ENCODE data around the gene CRADD.
A peak's percentile ranks its signal among the peaks of the same experiment; 100 is the strongest.
"Not testable (repeated sequence)": the region's sequence is repeated elsewhere in the genome, so short reads cannot be mapped to it uniquely, and the experiment has no call there.

CRADD gene

GRCh38 chr12:93862424-93862823 lies 185.2 kb downstream of the CRADD start:
- FAIRE-seq (no peak), DNase-seq (ENCODE audit: low spot score) (no peak)

GRCh38 chr12:93865751-93866150 lies 188.6 kb downstream of the CRADD start:
- DNase-seq (ENCODE audit: low spot score) = no peak
- FAIRE-seq = no peak

- DNase-seq (ENCODE audit: low spot score) (no peak), FAIRE-seq (no peak)
These were observed 191.6 kb downstream of the CRADD start for GRCh38 chr12:93868771-93869170.

GRCh38 chr12:93870020-93870795 lies 193.0 kb downstream of the CRADD start:
- no peak for FAIRE-seq
- DNase-seq (ENCODE audit: low spot score) = no peak

- not testable (repeated sequence) for FAIRE-seq
These were observed 194.4 kb downstream of the CRADD start for GRCh38 chr12:93871566-93871965.

DNA sequence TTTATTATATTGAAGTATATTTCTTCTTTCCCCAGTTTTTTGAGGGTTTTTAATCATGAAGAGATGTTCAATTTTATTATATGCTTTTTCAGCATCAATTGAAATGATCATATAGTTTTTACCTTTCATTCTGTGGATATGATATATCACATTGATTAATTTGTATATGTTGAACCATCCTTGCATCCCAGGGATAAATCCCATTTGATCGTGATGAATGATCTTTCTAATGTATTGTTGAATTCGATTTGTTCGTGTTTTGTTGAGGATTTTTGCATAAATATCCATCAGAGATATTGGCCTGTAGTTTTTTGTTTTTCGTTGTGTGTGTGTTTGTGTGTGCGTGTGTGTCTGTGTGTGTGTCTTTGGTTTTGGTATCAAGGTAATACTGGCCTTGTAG lies 196.4 kb downstream of the CRADD start:
- DNase-seq (ENCODE audit: low spot score) (no peak), FAIRE-seq (no peak)

More at GRCh38 chr12:93871566-93871965, 194.4 kb downstream of the CRADD start:
- not testable (repeated sequence) for DNase-seq (ENCODE audit: low spot score)

DNA sequence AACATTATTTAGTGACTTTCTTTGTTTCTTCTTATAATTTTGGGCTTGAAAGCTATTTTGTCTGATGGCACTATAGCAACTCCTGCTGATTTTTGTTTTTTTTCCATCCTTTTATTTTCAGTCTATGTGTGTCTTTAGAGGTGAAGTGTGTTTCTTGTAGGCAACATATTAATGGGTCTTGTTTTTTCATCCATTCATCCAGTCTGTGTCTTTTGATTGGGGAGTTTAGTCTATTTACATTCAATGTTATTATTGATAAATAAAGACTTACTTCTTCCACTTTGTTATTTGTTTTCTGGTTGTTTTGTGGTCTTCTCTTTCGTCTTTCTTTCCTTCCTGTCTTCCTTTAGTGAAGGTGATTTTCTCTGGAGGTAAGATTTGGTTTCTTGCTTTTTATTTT lies 198.0 kb downstream of the CRADD start:
- no peak for DNase-seq (ENCODE audit: low spot score)
- FAIRE-seq = no peak

DNA sequence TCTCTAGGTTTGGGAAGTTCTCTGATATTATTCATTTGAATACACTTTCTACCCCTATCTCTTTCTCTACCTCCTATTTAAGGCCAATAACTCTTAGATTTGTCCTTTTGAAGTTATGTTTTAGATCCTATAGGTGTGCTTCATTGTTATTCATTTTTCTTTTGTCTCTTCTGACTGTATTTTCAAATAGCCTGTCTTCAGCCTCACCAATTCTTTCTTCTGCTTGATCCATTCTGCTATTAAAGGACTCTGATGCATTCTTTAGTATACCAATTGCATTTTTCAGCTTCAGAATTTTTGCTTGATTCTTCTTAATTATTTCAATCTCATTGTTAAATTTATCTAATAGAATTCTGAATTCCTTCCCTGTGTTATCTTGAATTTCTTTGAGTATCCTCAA lies 199.2 kb downstream of the CRADD start:
- FAIRE-seq (no peak), DNase-seq (ENCODE audit: low spot score) (no peak)

DNA sequence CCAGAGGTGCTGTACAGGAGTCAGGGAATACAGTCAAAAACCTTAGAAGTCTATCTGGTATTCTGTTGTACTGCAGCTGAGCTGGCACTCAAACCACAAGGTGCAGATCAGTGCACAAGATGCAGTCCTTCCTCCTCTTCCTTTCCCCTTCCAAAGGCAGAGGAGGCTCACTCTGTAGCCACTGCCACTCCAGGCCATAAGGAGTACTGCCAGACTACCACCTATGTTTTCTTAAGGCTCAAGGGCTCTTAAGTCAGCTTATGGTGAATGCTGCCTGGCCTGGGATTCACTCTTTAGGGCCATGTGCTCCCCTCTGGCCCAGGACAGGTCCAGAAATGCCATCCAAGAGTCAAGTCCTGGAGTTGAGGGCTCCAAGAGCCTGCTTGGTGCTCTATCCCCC lies 200.3 kb downstream of the CRADD start:
- FAIRE-seq (no peak), DNase-seq (ENCODE audit: low spot score) (no peak)

GRCh38 chr12:93879476-93880421 lies 202.6 kb downstream of the CRADD start:
- DNase-seq (ENCODE audit: low spot score) (peak; percentile 52), FAIRE-seq (no peak)

DNA sequence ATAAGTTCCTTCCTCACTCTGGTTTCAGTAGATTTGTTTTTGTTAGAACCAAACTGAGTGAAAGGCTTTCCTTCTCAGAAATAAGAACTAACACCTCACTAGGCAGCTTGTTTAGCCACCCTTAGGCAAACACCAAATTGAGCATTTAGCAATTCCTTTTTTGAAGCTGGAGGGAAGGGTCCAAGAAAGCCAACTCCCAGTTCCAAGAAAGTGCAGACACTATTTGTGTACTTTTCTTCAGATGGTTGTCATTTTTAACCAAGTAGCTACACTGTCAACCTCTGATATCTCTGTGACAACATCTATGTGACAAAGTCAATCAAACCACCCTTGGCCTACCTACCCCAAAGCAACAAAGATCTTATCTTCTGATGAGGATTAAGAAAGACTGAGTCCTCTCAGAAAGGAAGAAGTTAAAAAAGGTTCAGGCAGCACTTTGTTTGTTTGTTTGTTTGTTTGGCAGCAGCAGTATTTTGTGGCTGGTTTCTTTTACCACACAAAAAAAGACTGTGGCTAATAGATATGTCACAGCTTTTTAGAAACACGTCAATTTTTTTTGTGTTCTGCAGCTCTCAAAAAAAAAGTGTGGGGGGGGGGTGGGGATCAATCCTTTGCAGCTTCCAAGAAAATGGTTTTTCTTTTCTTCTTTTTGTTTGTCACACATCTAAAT lies 203.8 kb downstream of the CRADD start:
- no peak for FAIRE-seq
- DNase-seq (ENCODE audit: low spot score) = no peak

GRCh38 chr12:93882763-93883162 lies 205.6 kb downstream of the CRADD start:
- DNase-seq (ENCODE audit: low spot score) = no peak
- FAIRE-seq = no peak

DNA sequence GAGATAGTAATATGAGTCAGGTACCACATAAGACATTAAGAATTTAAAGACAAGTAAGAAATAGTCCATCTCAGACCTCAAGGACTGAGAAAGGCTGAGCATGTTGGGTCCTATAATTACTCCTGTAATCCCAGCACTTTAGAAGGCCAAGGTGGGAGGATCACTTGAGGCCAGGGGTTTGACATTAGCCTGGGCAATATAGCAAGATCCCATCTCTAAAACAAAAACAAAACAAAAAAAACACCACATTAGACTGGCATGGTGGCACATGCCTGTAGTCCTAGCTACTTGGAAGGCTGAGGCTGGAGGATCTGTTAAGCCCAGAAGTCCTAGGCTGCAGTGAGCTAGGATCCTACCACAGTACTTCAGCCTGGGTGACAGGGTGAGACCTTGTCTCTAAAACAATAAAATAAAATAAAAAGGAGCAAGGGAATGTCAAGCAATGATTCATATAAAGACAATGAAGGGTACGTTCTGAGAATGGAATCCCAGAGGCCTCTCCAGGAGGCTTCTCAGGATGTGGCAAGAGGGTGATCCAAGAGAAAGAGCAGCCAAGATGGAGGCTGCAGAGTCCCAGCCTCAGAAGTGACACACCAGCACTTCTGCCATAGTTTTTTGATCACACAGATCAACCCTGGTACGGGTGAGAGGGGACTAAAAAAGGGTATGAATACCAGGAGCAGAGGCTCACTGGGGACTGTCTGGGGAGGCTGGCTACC lies 206.4 kb downstream of the CRADD start:
- DNase-seq (ENCODE audit: low spot score) (peak; percentile 59), FAIRE-seq (no peak)

DNA sequence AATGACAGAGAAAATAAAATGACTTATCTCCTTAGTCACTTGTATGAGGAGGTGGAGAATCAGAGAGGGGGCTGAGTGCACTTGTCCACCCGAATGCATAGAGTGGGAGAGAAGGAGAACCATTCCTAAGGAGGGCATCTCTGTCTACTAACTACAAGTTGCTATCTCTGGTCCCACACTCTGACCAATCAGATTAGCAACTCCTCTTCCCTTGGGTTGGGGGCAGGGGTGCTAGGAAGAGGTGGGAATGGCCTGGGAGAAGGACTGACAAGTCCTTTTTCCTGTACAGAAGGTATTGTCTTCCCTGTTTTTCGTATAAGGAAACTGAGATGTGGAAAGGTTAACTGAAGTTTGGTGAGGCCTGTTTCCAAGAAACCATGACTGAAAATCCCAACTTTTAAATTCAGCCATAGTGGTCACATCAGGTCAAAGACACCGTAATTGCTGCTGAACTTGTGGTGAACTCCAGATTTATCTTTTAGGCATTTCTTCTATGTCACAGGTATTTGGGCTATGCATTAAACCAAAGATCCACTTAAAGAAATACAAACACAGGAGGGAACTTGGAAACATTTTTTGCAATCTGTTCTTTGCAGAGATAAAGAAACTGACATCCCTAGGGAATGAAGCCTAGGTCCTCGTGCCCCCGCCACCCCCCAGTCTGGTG lies 207.8 kb downstream of the CRADD start:
- FAIRE-seq (no peak), DNase-seq (ENCODE audit: low spot score) (no peak)

DNA sequence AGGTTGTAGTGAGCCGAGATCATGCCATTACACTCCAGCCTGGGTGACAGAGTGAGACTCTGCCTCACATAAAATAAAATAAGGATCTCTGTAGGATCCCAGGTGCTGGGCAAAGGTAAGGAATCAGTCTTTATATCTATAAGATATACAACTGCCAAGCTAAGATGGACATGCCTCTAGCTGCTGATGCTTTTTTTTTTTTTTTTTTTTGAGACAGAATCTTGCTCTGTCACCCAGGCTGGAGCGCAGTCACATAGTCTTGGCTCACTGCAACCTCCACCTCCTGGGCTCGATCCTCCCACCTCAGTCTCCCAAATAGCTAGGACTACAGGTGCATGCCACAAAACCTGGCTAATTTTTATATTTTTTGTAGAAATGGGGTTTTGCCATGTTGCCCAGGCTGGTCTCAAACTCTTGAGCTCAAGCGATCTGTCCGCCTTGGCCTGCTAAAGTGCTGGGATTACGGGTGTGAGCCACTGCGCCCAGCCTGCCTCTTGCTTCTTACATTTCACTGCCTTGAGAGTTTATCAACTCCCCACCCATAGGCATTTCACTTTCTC lies 208.9 kb downstream of the CRADD start:
- DNase-seq (ENCODE audit: low spot score); FAIRE-seq: not testable (repeated sequence)

DNA sequence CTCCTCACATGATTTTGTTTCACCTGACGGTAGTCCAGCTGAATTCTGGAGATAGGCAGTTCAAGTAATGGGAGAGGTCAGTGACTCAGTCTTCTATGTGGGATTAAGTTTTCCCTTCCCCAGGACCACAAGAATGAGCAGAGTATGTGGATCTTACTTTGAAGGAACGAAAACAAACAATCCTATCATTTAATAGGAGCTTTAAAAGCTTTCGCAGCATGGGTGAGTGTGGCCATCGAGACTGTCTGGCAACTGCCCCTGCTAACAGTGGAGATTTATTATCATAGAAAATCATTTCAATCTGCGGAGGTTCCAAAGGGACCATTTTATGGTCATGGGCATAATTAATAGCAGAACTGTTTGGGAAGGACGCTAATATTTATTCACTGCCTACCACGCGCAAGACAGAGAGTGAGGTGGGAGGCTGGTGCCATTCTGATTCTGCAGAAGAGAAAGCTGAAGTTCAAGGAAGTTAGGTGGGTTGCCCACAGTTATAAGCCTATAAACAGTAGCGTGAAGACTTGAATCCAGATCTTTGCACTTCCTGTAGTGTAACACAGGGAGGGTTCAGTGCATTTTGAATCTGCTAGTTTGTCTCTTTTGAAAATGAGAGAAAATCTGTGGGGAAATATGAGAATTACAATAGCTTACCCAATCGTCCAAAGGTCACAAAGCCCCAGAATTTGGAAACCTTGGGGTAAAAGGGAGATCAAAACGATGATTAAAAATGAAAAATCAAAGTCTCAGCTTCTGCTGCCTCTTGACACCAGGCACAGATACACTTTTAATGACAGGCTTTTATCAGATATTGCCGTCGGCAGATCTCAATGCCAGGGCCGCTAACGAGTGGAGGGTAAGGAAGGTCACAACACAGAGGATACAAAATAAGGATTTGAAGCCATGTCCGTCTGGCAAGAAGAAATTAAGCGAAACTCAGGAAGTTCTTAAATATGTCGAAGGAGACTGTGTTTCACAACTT lies 209.6 kb downstream of the CRADD start:
- FAIRE-seq (no peak), DNase-seq (ENCODE audit: low spot score) (no peak)

DNA sequence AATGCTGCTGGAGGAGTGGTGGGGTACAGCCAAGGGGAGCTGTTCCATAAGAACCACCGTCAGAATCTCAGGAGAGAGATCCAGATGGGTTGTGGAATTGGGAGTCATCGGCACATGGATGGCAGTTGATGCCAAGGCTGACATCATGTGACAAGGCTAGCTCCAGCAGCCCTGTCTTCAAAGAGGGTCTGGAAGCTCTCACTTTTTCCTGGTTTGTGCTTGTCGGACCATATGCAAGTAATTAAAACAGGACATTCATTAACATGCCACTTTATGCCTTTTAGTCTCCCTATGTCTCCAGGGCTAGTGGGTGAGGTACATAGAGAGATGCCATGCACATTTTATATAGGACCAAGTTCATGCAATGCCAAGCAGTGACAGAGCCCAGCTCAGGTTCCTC lies 211.8 kb downstream of the CRADD start:
- FAIRE-seq (no peak), DNase-seq (ENCODE audit: low spot score) (no peak)

DNA sequence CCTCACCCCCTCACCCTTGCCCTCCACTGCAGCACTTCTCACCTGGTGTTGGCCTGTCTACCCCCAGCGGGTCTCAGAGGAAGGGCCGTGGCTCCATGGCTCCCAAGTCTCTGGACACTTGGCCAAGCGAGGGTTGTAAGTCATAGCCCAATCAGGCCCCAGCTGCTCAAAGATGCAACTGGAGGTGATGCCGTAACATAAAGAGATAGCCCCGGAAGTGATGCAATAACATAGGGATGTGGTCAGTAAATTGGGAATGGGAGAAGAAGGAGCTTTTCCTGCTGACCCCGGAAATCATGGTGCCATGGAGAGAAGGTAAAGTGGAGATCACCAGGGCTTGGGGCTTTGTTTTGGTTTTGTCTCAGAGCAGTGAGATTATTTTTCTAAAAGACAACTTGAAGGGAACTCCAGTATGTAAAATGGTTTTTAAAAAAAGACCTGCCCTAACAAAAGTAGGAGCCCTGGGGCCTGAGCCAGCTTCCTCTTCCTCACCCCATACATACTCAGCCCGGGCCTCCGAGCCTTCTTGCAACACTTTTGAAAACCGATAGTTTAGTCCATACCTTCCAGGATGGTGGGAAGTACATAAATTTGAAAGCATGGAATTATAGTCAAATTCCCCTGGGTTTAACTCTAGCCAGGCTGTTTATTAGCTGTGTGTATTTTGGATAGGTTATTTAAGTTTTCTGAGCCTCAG lies 212.5 kb downstream of the CRADD start:
- DNase-seq (ENCODE audit: low spot score) (no peak), FAIRE-seq (no peak)

Measured in RCC 7860 (cell line).